Central memory CD8-positive, alpha-beta T cell (primary cell): Measurements from ENCODE around the gene ZBTB7A.
A peak's percentile ranks its signal among the peaks of the same experiment; 100 is the strongest.

Experiments used
- ATAC-seq: fragments of 150-1000 bp; cut with Tn5 transposase; replicated peaks from 2 replicates; pipeline ENCODE4 v1.10.0; 2022; ENCODE audit warnings: mild to moderate bottlenecking, moderate FRiP score, moderate number of reproducible peaks; ENCODE audit not compliant: poor library complexity, severe bottlenecking; ENCODE audit errors: extremely low read depth
- DNase-seq, 2 donors: peaks; one replicate each; pipeline ENCODE4 v3.0.0; 2021; ENCODE audit warnings: low spot score in 2 of 2
- H3K27ac Mint-ChIP-seq: one replicate; pipeline ENCODE4 v1.8.0; 2022; ENCODE audit warnings: low read depth, mild to moderate bottlenecking, moderate library complexity, mixed read lengths
- H3K27me3 Mint-ChIP-seq: one replicate; pipeline ENCODE4 v1.8.0; 2022; ENCODE audit warnings: mixed read lengths
- H3K36me3 Mint-ChIP-seq: one replicate; pipeline ENCODE4 v1.8.0; 2022; ENCODE audit warnings: mild to moderate bottlenecking, moderate library complexity, mixed read lengths; ENCODE audit not compliant: insufficient read depth
- H3K4me1 Mint-ChIP-seq: one replicate; pipeline ENCODE4 v1.8.0; 2022; ENCODE audit warnings: mixed read lengths
- H3K4me3 Mint-ChIP-seq: one replicate; pipeline ENCODE4 v1.8.0; 2022; ENCODE audit warnings: mild to moderate bottlenecking, moderate library complexity, mixed read lengths
- H3K9me3 Mint-ChIP-seq: one replicate; pipeline ENCODE4 v1.8.0; 2022; ENCODE audit warnings: mixed read lengths

ZBTB7A gene

GRCh38 chr19:4053423-4054324 is 13.0 kb downstream of the ZBTB7A start:
- H3K36me3 Mint-ChIP-seq, result peaks cover 71% of the 10 kb centered on the region

DNA sequence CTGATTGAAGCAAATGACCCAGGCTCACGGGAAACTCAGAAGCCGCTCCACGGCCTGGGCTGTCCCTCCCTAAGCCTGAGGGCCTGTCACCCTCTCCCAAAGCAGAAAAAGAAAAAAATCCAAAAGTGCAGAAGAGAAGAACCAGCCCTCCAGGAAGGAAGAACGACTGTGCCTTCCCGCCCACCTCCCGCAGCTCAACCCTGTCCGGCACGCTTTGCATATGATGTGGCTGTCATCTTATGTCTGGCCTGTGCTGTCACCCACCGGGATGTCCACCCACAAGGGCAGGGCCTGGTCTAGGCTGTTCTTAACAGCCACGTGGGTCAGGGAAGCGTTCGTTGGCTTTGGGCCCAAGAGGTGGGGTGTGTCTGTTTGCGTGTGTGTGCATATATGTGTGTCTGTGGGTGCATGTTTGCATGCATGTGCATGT is 13.7 kb downstream of the ZBTB7A start:
- ATAC-seq (no peak), DNase-seq (no peak)
- Mint-ChIP-seq H3K27me3 (no peaks in the 10 kb centered on the region), H3K4me1 (peaks cover 61% of the 10 kb centered on the region), H3K27ac (peak overlapping the region; percentile 91), H3K4me3 (peak overlapping the region; percentile 56), H3K9me3 (no peaks in the 10 kb centered on the region), H3K36me3 (peaks cover 73% of the 10 kb centered on the region)

More at GRCh38 chr19:4053423-4054324, 13.0 kb downstream of the ZBTB7A start:
- H3K27me3 Mint-ChIP-seq, result no peaks in the 10 kb centered on the region
- ATAC-seq (no peak), DNase-seq (no peak)
- H3K27ac Mint-ChIP-seq, result peak overlapping the region; percentile 91
- H3K4me3 Mint-ChIP-seq, result peak overlapping the region; percentile 56
- peaks cover 64% of the 10 kb centered on the region for H3K4me1 Mint-ChIP-seq
- no peaks in the 10 kb centered on the region for H3K9me3 Mint-ChIP-seq

- H3K27me3 Mint-ChIP-seq, result no peaks in the 10 kb centered on the region
- ATAC-seq, result no peak
- H3K4me1 Mint-ChIP-seq, result peaks cover 54% of the 10 kb centered on the region
- peaks cover 74% of the 10 kb centered on the region for H3K36me3 Mint-ChIP-seq
- peak overlapping the region; percentile 56 for H3K4me3 Mint-ChIP-seq
- DNase-seq, result no peak
- H3K9me3 Mint-ChIP-seq, result no peaks in the 10 kb centered on the region
- peak overlapping the region; percentile 91 for H3K27ac Mint-ChIP-seq
Measured at GRCh38 chr19:4052114-4052992, 14.3 kb downstream of the ZBTB7A start.

GRCh38 chr19:4051175-4052101 is 15.3 kb downstream of the ZBTB7A start:
- Mint-ChIP-seq H3K9me3 (no peaks in the 10 kb centered on the region), H3K4me3 (peak overlapping the region; percentile 23), H3K36me3 (peaks cover 70% of the 10 kb centered on the region), H3K27ac (peak overlapping the region; percentile 91), H3K27me3 (no peaks in the 10 kb centered on the region), H3K4me1 (peaks cover 54% of the 10 kb centered on the region)
- DNase-seq (no peak), ATAC-seq (no peak)

- DNase-seq, result no peak
- Mint-ChIP-seq H3K4me1 (peaks cover 52% of the 10 kb centered on the region), H3K27me3 (no peaks in the 10 kb centered on the region), H3K9me3 (no peaks in the 10 kb centered on the region), H3K27ac (peak overlapping the region; percentile 91), H3K36me3 (peaks cover 71% of the 10 kb centered on the region), H3K4me3 (no peak overlapping the region)
- no peak for ATAC-seq
Measured at GRCh38 chr19:4049432-4049831, 17.3 kb downstream of the ZBTB7A start.

DNA sequence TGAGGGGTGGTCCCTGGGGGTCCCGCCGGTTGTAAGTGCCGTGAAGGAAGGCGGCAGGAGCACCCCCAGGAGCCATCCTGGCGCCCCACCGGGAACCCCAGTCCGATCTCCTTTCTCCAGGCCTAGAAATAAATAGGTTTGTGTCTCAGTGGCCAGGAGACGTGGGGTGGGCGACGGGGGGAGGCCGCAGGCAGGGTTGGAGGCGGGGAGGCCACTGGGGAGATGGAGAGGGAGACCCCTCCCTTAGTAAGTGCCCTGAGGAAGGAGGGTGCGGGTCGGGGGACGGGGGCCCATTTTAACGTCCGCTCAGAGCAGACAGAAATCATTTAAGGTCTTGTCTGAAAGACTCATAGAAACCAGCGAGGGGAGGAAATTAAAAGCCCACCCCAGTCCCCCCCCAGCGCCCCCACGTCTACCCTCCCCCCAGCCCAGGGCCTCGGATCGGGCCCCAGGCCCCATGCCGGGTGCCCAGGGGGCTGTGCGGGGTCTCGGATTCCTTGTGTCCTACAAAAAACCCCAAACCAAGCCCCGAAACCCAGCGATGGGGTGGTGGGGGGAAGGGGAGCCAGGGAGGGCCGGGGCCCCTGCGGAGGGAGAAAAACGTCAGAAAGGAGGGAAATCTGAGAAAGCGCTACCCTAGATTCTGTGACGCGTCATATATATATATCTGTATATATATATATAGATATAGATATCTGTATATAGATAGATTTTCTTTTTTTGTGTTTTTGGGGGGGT is 19.6 kb downstream of the ZBTB7A start:
- Mint-ChIP-seq H3K4me3 (no peak overlapping the region), H3K36me3 (peaks cover 67% of the 10 kb centered on the region), H3K4me1 (peaks cover 38% of the 10 kb centered on the region), H3K27ac (peak overlapping the region; percentile 95), H3K27me3 (no peaks in the 10 kb centered on the region), H3K9me3 (no peaks in the 10 kb centered on the region)
- DNase-seq (no peak), ATAC-seq (no peak)

GRCh38 chr19:4046362-4046691 is 20.4 kb downstream of the ZBTB7A start:
- Mint-ChIP-seq H3K4me1 (peaks cover 31% of the 10 kb centered on the region), H3K4me3 (peak overlapping the region; percentile 37), H3K27ac (peak overlapping the region; percentile 95), H3K36me3 (peaks cover 64% of the 10 kb centered on the region), H3K27me3 (no peaks in the 10 kb centered on the region), H3K9me3 (no peaks in the 10 kb centered on the region)
- ATAC-seq, result no peak
- DNase-seq, result no peak

DNA sequence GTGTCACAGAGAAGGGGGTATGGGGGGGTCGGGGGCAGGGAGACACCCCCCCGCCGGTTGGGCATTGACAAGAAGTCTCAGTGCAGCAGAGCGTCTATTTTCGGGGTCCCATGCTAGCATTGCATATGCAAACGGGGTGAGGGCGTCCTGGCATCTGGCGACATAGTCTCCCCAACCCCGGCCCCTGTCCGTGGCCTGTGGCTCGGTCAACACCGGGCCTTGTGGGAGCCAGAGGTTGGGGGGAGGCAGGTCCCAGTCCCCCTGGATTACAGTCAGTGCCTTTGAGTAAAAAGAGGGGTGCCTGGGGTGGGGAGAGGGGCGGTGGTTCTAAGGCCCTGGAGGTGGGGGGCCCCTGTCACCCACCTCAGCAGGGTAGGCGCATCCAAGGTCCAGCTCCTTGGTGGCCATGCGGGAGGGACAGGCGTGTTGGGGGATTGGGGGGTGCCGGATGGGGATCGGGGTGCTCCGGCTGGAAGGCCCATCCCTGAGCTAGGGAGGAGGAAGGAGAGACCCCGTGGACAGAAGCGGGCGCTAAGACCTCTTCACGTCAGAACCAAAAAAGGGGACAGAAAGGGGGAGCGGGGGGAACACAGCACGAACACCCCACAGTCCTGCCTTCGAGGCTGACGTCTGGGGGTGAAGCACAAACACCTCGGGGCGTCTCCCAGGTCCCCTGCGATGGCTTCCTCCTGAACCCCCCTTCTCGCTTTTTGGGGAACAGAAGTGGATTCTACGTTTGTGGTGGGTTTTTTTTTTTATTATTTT is 20.9 kb downstream of the ZBTB7A start:
- ATAC-seq (no peak), DNase-seq (no peak)
- peak overlapping the region; percentile 95 for H3K27ac Mint-ChIP-seq
- H3K9me3 Mint-ChIP-seq, result no peaks in the 10 kb centered on the region
- peaks cover 27% of the 10 kb centered on the region for H3K4me1 Mint-ChIP-seq
- H3K27me3 Mint-ChIP-seq, result no peaks in the 10 kb centered on the region
- peak overlapping the region; percentile 37 for H3K4me3 Mint-ChIP-seq
- H3K36me3 Mint-ChIP-seq, result peaks cover 60% of the 10 kb centered on the region

DNA sequence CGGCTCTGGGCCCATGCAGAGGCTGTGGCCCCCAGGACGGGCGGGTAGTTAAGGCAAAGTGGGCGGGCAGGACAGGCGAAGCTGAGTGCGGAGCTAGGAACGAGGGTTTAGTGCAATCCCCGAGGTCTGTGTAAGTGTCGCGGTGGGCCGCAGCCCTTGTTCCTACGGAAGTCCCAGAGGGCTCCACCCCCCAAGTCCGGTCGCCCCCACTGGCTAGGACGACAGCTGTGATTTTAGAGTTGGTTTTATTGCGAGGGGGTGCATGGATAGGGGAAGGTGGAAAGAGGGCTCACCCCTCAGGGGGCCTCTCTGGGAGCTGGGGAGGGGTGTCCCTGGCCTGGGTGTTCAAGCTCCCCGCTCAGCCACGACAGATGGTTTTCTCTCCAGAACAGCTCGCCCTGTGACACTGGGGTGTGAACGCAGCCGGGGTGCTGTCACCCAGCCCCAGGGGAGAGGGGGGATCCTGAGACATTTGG is 21.7 kb downstream of the ZBTB7A start:
- ATAC-seq, result no peak
- Mint-ChIP-seq H3K4me1 (peaks cover 20% of the 10 kb centered on the region), H3K36me3 (peaks cover 61% of the 10 kb centered on the region), H3K9me3 (no peaks in the 10 kb centered on the region), H3K27ac (peak overlapping the region; percentile 95), H3K27me3 (no peaks in the 10 kb centered on the region), H3K4me3 (no peak overlapping the region)
- no peak for DNase-seq

- Mint-ChIP-seq H3K27me3 (no peaks in the 10 kb centered on the region), H3K36me3 (peaks cover 55% of the 10 kb centered on the region), H3K4me3 (no peak overlapping the region), H3K9me3 (no peaks in the 10 kb centered on the region), H3K4me1 (peaks cover 11% of the 10 kb centered on the region), H3K27ac (peak overlapping the region; percentile 53)
- DNase-seq (no peak), ATAC-seq (no peak)
Measured at GRCh38 chr19:4043966-4044715, 22.6 kb downstream of the ZBTB7A start.
